IMR-90 (cell line): ENCODE measurements around the gene MAP2.

Experiments
- BHLHE40 ChIP-seq: fragments of 150-350 bp; IDR thresholded peaks from 2 replicates; pipeline ENCODE4 v1.6.1; 2016; ENCODE audit warnings: mild to moderate bottlenecking, low read depth, low read length
- CHD1 ChIP-seq: IDR thresholded peaks from 2 replicates; pipeline ENCODE4 v1.6.1; 2012; ENCODE audit warnings: low read depth, low read length, improper control_type of control experiment
- MAFK ChIP-seq: IDR thresholded peaks from 2 replicates; pipeline ENCODE4 v1.6.1; 2012; ENCODE audit warnings: low read depth, low read length, improper control_type of control experiment
- POLR2A ChIP-seq: IDR thresholded peaks from 2 replicates; pipeline ENCODE4 v1.6.1; 2012; ENCODE audit warnings: mild to moderate bottlenecking, low read depth, low read length
- RFX5 ChIP-seq: IDR thresholded peaks from 2 replicates; pipeline ENCODE4 v1.8.0; 2012; ENCODE audit warnings: low read depth, mild to moderate bottlenecking, low read length, moderate library complexity
- SMC3 ChIP-seq: fragments of 150-350 bp; IDR thresholded peaks from 2 replicates; pipeline ENCODE4 v1.6.1; 2016; ENCODE audit warnings: low read depth, mild to moderate bottlenecking, antibody characterized with exemption, low read length, moderate library complexity
- TF ChIP-seq, protein P1 (sequence below): conservative IDR thresholded peaks from 2 replicates; pipeline ENCODE4 v1.5.1; 2012; ENCODE audit warnings: mild to moderate bottlenecking, low read depth, low read length, improper control_type of control experiment

DNA sequence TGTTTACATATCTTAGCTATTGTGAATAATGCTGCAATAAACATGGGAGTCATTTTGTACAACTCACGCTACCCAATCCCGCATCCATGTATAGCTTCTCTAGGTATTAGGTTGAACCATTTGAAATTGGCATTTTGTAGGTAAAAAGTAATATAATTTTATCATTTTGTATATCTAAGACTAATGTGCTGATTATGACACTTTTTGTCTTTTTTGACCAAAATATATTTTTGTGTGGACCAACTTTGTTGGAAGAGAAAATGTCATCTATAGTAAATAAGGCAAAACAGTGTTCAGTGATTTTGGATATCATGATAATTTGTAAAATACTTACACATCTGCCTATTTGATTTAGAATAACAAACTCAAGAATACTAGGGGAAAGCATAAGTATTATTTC lies 150.7 kb downstream of the MAP2 start:
- TF ChIP-seq BHLHE40: no peak
- no peak for TF ChIP-seq POLR2A
- TF ChIP-seq, protein P1, sequence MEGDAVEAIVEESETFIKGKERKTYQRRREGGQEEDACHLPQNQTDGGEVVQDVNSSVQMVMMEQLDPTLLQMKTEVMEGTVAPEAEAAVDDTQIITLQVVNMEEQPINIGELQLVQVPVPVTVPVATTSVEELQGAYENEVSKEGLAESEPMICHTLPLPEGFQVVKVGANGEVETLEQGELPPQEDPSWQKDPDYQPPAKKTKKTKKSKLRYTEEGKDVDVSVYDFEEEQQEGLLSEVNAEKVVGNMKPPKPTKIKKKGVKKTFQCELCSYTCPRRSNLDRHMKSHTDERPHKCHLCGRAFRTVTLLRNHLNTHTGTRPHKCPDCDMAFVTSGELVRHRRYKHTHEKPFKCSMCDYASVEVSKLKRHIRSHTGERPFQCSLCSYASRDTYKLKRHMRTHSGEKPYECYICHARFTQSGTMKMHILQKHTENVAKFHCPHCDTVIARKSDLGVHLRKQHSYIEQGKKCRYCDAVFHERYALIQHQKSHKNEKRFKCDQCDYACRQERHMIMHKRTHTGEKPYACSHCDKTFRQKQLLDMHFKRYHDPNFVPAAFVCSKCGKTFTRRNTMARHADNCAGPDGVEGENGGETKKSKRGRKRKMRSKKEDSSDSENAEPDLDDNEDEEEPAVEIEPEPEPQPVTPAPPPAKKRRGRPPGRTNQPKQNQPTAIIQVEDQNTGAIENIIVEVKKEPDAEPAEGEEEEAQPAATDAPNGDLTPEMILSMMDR: no peak
- TF ChIP-seq MAFK: 0 out of 2 replicates have a peak, but pooled peaks have one; percentile 39
- TF ChIP-seq SMC3: no peak
- no peak for TF ChIP-seq RFX5
- TF ChIP-seq CHD1: no peak
